Stimulated activated CD4-positive, alpha-beta T cell treated with anti-CD3 and anti-CD28 coated beads, Interleukin-1b, Interleukin-23, amount 100 ng/mL, for 48 hours (primary cell): Measurements from ENCODE around the gene RABGAP1L.
"Not testable (repeated sequence)": the region's sequence is repeated elsewhere in the genome, so short reads cannot be mapped to it uniquely, and the experiment has no call there.

Experiments used
- DNase-seq: peaks from one replicate; pipeline ENCODE4 v3.0.0-alpha.2; 2020

RABGAP1L gene

DNA sequence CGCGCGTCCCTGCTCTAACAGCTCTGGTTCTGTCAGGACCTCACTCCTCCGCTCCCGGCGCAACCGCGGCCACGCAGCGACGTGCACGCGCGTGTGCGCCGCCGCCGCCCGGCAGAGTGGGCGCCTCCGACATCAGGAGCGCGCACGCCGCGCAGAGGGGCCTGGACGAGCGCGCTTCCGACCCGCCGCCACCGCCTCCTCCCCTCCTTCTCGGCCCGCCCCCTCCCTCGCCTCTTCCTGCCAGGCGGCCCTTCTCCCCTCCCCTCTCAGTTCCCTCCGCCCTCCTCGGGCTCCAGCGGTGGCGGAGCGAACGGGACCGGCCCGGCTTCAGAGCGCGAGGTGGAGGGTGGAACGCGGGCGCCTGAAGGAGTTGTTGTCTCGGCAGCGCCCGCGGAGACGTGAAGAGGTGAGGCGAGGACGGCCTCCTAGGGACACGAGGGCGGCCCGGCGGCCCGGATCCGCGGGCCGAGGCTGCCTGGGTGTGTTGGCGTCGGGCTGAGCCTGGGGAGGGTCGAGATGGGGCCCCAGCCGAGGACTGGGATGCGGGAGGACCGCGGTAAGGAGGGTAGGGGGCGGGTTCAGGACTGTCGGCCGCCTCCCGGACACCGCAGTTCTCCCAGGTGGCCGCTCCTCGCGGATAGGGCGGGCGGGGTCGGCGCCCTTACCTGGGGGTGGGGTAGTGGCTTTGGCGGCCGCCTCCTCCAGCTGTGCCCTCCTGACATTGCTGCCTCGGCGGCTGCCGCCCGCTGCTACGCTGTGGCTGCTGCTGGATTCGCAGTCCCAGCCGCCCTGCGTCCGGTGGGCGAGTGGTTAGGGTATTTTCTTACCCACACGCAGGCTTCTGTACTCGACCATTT lies at the start of gene RABGAP1L:
TSS of gene RABGAP1L (plus strand) at position 269 of the 857 bp plus-strand sequence.
- peak; percentile 91 for DNase-seq

DNA sequence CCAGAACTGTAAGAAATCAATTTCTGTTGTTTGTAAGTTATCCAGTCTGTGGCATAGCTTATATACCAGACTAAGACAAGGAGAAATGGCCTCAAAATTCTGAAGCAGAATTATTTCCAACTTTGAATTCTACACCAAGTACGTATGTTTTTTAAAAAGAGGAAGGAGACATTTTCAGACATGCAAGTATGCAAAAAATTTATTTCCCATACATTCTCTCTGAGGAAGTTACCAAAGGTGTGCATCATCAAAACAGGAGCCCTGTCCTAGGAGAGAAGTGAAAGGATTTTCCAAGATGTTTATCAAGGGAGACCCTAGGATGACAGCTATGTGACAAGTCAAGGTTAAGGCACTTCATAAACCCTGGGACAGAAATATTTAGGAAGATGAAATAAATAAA lies 49.3 kb upstream of the RABGAP1L start:
- no peak for DNase-seq

DNA sequence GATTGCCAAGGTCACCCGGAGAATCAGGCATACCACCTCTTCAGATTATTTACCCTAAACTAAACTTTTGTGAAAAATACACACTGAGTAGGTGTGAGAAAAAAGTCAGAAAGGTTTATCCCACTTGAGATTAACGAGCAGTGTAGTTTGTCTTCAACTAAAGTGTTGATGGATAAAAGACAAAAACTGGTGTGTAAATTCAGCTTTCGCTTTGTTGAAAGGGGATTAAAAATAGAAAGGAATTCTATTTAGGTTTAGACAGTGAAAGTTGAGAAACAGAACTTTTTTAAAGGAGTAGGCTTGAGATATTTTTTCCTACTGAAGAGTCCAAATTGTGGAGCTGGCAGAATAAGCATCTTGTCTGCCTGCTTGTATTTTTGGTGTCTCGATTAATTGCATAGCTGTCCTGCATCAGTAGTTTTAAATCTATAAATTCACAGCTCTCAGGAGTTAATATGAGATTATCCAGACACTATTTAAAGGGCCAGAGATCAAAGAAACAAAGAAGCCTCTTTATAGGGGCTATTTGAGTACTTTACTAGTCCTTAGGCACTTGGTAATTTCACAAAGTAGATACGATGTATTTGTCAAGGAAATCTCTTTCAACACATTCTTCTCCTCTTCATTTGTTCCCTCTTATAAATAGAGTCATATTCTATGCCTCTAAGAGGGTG lies 46.7 kb upstream of the RABGAP1L start:
- DNase-seq, result no peak

DNA sequence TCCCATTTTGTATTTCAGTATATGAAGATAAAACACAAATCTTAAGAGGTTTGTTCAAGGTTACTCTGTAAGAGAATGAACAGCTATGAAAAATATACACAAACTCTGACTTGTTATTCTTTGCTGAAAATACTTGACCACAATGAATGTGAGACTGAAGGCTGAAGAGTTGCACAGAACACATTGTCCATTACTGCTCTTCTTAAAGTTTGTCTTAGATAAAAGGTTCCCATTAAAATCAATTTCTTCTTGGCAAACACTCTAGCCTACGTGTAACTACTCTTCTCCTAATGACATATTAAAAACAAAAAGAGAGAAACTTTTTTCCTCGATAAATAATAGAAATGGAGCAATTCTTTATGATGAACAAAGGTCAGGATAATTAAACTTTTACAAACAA lies 45.2 kb upstream of the RABGAP1L start:
- DNase-seq, result no peak

DNA sequence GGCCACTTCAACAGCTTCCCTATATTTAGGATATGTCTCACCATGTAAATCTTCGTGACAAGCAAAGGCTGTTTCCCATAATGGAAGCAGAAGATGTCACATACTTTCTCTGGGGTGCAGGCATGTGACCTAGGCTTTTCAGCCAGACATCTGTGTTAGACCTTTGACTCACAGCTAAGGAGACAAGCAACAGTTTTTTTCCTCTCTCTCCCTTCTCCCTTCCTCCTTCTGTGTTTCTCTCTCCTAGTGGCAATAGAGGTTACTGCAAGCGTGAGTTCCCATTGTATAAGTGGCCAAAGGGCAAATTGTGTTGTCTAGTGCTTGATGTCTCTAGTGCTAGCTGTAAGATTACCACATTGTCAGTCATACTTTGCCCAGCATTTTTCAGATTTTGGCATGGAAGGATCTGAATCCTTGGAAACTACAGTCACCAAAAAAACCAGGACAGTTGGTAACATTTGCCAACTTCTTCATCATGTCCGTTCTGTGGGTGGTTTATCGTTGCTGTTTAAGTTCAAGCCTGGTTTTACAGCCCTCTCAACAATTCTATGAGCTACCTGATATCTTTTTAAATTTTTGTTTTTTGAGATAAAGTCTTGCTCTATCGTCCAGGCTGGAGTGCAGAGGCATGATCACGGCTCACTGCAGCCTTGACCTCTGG lies 44.4 kb upstream of the RABGAP1L start:
- peak; percentile 2 for DNase-seq

DNA sequence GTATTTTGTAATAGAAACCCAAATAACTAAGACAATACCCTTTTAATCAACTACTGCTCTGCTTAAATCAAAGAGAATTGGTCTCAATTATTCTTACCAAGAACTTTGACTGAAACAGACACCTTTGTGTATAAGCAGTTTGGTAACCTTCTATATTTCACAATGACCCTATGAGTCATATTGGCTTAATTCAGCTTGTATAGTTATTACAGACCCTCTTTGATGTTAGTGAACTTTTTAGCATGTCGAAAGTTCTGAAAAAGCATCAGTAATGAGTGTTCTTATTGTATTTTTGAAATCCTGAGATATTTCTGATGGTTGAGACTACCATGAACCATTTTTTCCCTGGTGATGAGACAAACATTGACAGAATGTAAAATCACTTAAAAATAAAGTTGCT lies 43.3 kb upstream of the RABGAP1L start:
- DNase-seq, result no peak

DNA sequence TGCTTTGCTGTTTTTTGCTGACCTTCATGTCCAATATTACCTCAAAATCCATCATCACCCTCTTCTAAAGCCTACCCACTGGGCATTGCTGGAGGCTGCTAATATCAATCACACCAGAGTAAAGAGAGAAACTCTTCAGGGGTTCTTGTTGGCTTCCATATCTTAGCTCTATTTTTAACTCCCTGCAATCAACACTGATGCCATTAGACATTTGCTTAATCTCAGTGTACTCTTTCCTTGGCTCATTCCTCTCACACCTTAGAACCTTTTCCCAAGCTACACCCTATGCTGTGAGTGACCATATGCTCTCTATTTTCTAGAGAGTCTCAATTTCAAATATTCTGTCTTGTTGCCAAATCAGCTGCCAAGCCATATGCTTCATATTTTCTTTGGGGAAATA lies 40.6 kb upstream of the RABGAP1L start:
- no peak for DNase-seq

DNA sequence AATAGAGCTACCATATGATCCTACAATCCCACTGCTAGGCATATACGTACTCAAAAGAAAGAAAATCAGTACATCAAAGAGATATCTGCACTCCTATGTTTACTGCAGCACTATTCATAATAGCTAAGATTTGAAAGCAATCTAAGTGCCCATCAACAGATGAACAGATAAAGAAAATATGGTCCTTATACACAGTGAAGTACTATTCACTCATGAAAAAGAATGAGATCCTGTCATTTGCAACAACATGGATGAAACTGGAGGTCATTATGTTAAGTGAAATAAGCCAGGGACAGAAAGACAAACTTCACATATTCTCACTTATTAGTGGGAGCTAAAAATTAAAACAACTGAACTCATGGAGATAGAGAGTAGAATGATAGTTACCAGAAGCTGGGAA lies 37.0 kb upstream of the RABGAP1L start:
- not testable (repeated sequence) for DNase-seq

DNA sequence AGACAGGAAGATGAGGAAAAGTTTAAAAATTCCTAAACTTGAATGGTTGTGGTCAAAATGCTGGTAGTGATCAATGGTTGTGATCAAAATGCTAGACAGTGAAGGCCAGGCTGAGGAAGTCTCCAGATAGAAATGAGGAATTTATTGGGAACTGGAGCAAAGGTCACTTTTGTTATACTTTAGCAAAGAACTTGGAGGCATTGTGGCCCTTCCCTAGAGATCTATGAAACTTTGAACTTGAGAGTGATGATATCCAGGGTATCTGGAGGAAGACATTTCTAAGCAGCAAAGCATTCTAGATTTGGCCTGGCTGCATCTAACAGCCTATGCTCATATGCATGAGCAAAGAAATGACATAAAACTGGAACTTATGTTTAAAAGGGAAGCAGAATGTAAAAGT lies 35.5 kb upstream of the RABGAP1L start:
- DNase-seq, result no peak

DNA sequence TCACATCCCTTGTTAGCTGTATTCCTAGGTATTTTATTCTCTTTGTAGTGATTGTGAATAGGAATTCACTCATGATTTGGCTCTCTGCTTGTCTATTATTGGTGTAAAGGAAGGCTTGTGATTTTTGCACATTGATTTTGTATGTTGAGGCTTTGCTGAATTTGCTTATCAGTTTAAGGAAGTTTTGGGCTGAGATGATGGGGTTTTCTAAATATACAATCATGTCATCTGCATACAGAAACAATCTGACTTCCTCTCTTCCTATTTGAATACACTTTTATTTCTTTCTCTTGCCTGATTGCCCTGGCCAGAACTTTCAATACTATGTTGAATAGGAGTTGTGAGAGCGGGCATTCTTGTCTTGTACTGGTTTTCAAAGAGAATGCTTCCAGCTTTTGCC lies 32.1 kb upstream of the RABGAP1L start:
- DNase-seq, result not testable (repeated sequence)

DNA sequence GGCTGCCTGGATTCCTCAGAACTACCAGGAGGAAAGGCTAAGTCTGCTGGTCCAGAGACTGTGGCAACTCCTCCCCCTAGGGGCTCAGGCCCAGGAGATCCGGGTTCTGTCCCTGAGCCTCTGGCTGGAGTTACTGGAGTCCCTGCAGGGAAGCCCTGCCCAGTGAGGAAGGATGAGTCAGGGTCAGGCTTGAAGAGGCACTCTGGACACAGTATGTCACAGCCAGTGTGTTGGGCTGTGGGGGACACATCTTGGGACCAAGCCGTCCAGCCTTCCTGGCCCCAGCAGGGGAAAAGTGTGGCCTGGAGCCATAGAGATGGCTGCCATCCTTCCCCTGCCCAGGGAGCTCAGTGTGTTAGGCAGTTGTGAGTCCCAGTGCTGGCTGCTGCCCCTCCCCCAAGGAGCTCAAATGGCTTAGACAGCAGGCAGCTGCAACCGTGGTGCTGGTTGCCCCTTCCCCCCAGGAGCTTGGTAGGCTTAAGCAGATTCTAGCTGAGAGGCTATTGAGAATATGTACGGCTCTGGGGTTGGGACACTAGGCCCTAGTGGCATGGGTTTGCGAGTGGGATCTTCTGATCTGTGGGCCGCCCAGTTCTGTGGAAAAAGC lies 28.2 kb upstream of the RABGAP1L start:
- DNase-seq, result no peak

DNA sequence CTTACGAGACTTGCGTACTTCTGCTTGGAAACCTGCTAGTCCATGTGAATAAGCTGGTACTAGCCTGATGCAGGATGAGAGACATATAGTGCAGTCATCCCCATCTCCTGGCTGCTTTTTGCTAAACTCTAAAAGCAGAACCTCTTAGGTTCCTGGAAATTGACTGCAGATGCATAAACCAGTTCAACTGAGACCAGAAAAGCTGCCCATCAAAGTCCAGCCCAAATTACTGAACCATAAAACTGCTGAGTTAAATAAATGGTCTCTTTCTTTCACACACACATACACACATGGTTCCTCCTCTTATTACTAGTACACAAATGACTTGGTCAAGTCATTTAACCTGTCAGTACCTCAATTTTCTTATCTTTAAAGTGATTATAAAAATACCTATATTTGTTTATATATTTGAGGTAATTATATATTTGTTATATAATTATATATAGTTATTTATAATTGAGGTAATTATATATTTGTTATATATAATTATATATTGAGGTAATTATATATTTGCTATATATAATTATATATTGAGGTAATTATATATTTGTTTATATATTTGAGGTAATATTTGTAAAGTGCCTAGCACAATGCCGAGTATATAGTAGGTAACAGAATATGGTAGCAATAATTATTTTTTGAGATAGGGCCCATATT lies 25.2 kb upstream of the RABGAP1L start:
- DNase-seq, result no peak

DNA sequence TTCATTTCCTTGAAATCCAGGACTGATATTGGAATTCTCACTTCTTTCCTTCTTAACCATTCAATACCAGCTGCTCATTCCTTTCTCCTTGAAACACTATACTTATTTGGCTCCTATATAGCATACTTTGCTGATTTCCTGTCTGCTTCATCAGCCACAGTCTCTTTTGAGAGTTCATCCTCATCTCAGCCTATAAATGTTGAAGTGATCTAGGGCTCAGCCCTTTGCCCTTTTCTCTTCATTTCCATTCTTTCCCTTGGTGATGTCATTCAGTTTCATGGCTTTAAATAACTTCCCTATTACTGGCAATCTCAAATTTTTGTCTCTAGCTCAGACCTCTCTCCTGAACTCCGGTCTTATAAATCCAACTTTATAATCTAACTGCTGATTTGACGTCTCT lies 24.1 kb upstream of the RABGAP1L start:
- no peak for DNase-seq

DNA sequence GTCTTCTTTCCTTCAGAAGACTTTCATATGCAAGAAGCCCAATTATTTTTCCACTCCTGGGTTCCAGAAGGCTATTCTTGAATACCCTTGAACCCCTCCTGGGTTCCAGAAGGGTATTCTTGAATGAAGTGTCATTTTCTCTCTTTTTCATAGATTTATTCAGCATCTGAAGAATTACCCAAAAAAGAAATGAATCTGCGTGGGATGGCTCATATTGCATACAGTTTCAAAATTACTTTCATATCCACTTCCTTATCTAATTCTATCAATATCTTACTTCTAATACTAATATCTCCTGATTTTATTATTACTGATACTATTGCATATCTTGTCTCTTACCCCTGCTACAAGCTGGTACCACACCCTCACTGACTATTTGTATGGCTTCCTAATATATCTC lies 22.6 kb upstream of the RABGAP1L start:
- DNase-seq, result no peak

DNA sequence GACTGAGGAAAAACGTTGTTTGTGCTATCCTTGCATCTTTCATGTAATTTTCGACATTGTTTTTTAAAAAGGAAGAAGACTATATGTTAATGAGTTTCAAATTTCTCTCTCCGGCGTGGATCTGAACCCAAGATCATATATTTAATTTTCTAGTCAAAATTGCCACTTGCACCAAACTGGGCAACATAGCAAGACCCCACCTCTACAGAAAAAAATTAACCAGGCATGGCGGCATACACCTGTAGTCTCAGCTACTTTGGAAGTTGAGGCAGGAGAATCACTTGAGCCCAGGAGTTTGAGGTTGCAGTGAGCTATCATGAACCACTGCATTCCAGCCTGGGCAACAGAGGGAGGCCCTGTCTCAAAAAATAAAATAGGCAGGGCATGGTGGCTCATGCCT lies 16.5 kb upstream of the RABGAP1L start:
- no peak for DNase-seq

DNA sequence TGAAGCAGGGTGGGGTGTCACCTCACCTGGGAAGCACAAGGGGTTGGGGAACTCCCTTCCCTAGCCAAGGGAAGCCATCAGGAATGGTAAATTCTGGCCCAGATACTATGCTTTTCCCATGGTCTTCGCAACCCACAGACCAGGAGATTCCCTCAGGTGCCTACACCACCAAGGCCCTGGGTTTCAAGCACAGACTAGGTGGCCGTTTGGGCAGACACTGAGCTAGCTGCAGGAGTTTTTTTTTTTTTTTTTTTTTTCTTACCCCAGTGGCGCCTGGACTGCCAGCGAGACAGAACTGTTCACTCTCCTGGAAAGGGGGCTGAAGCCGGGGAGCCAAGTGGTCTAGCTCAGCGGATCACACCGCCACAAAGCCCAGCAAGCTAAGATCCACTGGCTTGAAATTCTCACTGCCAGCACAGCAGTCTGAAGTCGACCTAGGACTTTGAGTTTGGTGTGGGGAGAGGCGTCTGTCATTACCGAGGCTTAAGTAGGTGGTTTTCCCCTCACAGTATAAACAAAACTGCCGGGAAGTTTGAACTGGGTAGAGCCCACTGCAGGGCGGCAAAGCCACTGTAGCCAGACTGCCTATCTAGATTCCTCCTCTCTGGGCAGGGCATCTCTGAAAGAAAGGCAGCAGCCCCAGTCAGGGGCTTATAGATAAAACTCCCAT lies 15.5 kb upstream of the RABGAP1L start:
- DNase-seq, result not testable (repeated sequence)

DNA sequence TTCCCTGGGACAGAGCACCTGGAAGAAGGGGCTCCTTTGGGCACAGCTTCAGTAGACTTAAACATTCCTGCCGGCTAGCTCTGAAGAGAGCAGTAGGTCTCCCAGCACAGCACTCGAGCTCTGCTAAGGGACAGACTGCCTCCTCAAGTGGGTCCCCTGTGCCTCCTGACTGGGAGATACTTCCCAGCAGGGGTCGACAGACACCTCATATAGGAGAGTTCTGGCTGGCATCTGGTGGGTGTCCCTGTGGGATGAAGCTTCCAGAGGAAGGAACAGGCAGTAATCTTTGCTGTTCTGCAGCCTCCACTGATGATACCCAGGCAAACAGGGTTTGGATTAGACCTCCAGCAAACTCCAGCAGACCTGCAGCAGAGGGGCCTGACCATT lies 14.9 kb upstream of the RABGAP1L start:
- not testable (repeated sequence) for DNase-seq

DNA sequence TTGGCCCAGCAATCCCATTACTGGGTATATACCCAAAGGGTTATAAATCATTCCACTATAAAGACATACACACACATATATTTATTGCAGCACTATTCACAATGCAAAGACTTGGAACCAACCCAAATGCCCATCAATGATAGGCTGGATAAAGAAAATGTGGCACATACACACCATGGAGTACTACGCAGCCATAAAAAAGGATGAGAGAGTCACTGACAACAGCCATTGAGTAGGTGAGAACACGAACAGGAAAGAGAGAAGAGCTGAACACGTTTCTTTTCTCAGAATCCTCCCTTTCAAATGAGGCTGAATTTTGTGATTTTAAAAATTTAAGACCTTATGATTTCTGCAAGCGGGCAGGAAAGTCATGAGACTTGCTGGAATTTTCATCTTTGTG lies 10.1 kb upstream of the RABGAP1L start:
- no peak for DNase-seq

DNA sequence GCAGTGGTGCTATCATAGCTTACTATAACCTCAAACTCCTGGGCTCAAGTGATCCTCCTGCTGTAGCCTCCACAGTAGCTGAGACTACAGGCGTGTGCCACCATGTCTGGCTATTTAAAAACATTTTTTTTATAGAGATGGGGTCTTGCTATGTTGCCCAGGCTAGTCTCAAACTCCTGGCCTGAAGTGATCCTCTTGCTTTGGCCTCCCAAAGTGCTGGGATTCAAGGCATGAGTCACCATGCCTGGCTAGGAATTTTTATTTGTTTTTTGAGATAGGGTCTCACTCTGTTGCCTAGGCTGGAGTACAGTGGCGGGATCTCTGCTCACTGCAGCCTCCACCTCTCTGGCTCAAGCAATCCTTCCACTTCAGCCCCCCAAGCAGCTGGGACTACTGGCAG lies 8.8 kb upstream of the RABGAP1L start:
- DNase-seq, result no peak

DNA sequence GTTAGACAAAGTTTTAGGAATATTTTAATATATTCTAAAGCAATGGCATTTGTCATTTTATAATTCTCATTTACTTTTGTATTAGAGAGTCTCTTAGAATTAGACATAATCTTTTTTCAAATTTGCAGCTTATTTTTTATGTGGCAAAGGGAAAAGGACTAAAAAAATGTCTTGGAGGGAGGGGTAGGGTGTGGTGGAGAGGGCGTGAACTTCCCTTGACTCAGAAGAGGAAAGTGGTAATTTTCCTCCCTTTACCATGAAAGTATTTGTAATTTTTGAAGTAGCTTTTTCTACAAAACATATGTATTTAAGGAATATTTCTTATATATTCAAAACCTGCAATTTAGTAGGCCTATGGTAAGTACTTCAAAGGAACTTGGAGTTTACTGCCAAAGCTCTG lies 6.9 kb upstream of the RABGAP1L start:
- DNase-seq, result no peak

DNA sequence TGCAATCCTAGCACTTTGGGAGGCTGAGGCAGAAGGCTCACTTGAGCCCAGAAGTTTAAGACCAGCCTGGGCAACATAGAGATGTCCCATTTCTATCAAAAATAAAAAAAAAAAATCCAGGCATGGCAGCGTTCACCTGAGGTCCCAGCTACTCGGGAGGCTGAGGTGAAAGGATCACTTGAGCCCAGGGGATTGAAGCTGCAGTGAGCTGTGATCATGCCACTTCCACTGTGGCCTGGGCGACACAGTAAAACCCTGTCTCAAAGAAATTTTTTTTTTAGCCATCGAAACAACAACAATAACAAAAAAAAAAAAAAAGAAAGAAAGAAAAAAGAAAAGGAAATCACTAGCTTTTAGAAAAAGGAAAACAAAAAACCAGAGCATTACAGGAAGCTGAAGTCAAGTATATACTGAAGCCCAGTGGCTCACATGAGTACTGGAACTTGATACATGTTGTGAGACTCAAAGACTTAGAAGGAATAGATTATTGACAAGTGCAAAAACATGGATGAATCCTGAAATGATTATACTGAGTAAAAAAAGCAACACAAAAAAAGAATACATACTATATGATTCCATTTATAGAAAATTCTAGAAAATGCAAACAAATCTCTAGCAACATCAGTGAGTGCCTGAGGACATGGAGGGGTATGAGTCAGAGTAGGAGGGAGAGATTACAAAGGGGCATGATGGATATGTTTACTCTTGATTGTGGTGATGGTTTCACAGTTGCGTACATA lies 6.1 kb upstream of the RABGAP1L start:
- no peak for DNase-seq

DNA sequence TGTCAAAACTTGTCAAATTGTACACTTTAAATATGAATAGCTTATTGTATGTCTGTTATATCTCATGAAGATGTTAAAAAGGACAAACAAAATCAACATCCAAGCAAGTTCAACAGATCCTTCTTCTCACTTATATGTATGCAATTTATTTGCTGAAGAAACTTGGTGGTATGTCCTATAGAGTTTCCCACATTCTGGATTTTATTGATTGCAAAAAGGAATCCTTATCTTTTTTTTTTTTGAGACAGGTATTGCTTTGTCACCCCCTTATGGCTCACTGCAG lies 5.6 kb upstream of the RABGAP1L start:
- no peak for DNase-seq
